ENCODE measurements around the gene KIF9. TPM values are rescaled to one million over a fixed set of nuclear protein-coding genes. Genes with fewer than 3 reads are reported as not detected.

Gene KIF9, protein sequence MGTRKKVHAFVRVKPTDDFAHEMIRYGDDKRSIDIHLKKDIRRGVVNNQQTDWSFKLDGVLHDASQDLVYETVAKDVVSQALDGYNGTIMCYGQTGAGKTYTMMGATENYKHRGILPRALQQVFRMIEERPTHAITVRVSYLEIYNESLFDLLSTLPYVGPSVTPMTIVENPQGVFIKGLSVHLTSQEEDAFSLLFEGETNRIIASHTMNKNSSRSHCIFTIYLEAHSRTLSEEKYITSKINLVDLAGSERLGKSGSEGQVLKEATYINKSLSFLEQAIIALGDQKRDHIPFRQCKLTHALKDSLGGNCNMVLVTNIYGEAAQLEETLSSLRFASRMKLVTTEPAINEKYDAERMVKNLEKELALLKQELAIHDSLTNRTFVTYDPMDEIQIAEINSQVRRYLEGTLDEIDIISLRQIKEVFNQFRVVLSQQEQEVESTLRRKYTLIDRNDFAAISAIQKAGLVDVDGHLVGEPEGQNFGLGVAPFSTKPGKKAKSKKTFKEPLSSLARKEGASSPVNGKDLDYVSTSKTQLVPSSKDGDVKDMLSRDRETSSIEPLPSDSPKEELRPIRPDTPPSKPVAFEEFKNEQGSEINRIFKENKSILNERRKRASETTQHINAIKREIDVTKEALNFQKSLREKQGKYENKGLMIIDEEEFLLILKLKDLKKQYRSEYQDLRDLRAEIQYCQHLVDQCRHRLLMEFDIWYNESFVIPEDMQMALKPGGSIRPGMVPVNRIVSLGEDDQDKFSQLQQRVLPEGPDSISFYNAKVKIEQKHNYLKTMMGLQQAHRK
- 10 to 100 TPM in 3 of 4 donors, 1 to 10 TPM in 1; 6.1 to 14.7 (median 12.0) TPM for total RNA-seq

DNA sequence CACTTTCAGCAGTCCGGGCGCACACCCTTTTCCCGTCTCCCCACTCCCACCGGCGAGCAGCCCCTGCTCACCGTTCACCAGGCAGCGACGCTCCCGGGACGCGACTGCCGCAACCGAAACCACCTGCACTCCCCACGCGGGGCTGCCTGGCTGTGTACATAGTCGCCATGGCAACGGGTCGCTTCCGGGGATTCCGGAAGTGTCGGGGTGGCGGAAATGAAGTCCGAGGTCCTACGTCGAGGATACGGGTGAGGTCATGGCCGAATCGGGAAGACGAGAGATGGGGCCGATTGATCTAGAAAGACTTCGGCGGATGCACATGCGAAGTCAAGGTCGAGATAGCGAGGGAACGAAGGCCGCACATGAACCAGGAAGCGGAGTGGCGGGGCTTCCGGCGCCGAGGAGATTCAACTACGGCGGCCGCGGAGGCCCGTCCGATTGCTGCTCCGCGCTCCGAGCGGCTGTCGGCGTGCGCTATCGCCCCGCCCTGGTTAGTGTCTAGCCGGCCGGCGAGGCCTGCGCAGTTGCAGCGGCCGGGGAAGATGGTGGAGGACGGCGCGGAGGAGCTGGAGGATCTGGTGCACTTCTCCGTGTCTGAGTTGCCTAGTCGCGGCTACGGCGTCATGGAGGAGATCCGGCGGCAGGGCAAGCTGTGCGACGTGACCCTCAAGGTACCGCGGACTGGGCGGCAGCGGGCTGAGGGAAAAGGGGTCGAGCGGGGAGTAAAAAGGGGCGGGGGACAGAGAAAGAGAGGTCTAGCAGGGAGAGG, at the start of gene KIF9, which contains the start of gene KLHL18:
Gene KIF9 (minus strand): TSS at position 376 of the 769 bp plus-strand sequence. CDS start 5,425 bp downstream, outside the sequence.
Gene KLHL18 (plus strand): TSS at position 521 of the 769 bp plus-strand sequence. CDS start 22 bp downstream, at position 543.
- TF ChIP-seq, protein P1, sequence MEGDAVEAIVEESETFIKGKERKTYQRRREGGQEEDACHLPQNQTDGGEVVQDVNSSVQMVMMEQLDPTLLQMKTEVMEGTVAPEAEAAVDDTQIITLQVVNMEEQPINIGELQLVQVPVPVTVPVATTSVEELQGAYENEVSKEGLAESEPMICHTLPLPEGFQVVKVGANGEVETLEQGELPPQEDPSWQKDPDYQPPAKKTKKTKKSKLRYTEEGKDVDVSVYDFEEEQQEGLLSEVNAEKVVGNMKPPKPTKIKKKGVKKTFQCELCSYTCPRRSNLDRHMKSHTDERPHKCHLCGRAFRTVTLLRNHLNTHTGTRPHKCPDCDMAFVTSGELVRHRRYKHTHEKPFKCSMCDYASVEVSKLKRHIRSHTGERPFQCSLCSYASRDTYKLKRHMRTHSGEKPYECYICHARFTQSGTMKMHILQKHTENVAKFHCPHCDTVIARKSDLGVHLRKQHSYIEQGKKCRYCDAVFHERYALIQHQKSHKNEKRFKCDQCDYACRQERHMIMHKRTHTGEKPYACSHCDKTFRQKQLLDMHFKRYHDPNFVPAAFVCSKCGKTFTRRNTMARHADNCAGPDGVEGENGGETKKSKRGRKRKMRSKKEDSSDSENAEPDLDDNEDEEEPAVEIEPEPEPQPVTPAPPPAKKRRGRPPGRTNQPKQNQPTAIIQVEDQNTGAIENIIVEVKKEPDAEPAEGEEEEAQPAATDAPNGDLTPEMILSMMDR (IDR thresholded peaks at IDR 0.05): peak in 1 of 3 donors; percentile 55
- no peak for TF ChIP-seq POLR2A (IDR thresholded peaks at IDR 0.05)
- WGBS, 2 donors: 0% methylated on average over 32 to 82 of the region's 82 CpGs
- intact Hi-C loops (cut with DNase I; ENCODE audit: low total_unique reads): no loop called here
- peak; percentile 91 to 98 for DNase-seq (ENCODE audit: low spot score in 2 of 2)
- H3K4me3 ChIP-seq (ENCODE audit: low read depth, poor library complexity, severe bottlenecking): peak within 1 kb of the TSS; percentile 85

DNA sequence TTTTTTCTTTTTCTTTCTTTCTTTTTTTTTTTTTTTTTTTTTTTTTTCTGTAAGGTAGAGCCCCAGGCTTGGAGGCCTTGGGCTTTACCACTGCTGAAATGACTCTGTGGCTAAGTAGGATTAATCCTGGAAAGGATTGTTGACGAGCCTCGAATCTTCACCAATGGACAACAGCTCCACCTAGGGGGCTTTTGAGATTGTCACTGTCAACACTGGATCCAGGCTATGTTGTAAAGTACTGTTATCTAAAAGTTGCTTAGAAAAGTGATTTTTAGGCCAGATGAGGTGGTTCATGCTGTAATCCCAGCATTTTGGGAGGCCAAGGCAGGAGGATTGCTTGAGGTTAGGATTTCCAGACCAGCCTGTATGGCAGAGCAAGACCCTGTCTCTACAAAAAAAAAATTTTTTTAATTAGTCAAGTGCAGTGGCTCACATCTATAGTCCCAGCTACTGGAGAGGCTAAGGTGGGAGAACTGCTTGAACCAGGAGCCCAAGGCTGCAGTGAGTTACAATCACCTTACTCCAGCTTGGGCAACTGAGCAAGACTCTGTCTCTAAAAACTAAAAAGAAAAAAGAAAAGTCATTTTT, 41.8 kb upstream of the KIF9 start:
- no peak overlapping the region for H3K4me3 ChIP-seq (ENCODE audit: low read depth, poor library complexity, severe bottlenecking)
- WGBS, 2 donors: 2 to 3% methylated on average over 2 of the region's 2 CpGs
- TF ChIP-seq, protein P1 (IDR thresholded peaks at IDR 0.05): no peak
- TF ChIP-seq POLR2A (IDR thresholded peaks at IDR 0.05): no peak
- intact Hi-C loops (cut with DNase I; ENCODE audit: low total_unique reads): loop anchor here (10.0 kb wide), 1 partner anchor 290 kb away; no protein-coding TSS in a partner anchor
- peak; percentile 35 to 57 for DNase-seq (ENCODE audit: low spot score in 2 of 2)

DNA sequence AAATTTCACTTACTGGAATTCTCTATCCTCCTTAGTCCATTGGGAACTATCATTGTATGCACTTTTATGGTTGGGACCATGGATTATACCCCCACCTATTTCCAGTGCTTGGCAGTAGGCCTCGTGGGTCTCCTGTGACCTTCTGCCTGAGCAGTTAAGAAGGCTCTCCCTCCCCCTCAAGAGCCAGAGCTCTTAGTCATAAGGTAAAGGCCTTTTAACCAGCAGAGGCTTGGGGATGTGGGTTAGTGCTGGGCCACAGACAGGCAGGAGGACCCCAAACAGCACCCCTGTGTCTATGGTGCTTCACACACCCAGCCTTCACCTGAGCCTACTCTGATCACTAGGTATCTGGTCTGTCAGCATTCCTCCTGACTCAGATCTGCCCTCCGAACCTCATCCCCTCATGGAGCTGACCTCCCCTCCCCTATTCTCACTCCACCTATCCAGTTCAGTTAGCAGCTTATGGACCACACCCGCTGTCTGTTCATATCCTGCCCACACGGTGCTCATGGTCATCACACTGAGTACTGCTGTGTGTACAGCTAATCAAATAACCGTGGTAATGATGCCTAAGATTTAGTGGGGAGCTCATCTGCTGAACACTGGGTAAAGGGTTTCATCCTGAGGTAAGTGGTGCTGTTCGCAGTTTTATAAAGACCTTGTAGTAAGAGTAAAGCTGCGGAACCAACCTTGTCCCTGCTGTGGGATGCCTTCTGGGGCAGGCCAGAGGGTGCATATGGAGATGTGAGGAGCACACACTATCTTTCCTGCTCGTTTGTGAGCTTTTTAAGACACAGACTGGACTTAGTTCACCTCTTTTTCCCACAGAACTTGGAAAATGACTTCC, 41.1 kb upstream of the KIF9 start:
- intact Hi-C loops (cut with DNase I; ENCODE audit: low total_unique reads): loop anchor here (10.0 kb wide), 1 partner anchor 289 kb away; no protein-coding TSS in a partner anchor
- DNase-seq (ENCODE audit: low spot score in 2 of 2): peak in 1 of 2 donors; percentile 46
- no peak for TF ChIP-seq POLR2A (IDR thresholded peaks at IDR 0.05)
- TF ChIP-seq, protein P1 (IDR thresholded peaks at IDR 0.05): no peak
- H3K4me3 ChIP-seq (ENCODE audit: low read depth, poor library complexity, severe bottlenecking): no peak overlapping the region
- WGBS, 2 donors: 76 to 77% methylated on average over 8 of the region's 8 CpGs

DNA sequence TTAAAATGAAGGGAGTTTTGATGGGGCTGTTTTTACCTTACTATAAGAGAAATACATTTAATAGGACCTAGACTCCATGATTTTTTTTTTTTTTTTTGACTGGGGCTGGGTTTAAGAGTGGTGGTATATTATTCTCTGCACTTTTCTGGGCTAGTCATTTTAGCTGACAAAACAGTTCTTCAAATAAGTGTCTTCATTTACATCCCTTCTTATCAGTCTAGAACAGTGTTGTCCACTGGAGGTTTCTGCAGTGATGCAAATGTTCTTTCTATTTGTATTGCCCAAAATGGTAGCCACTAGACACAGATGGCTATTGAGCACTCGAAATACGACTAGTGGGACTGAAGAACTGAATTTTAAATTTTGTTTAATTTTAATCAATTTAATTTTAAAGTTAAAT, 37.4 kb upstream of the KIF9 start:
- 47 to 50% methylated on average over 2 of the region's 2 CpGs for WGBS, 2 donors
- DNase-seq (ENCODE audit: low spot score in 2 of 2): no peak
- TF ChIP-seq POLR2A (IDR thresholded peaks at IDR 0.05): no peak
- TF ChIP-seq, protein P1 (IDR thresholded peaks at IDR 0.05): no peak
- intact Hi-C loops (cut with DNase I; ENCODE audit: low total_unique reads): loop anchor here (10.0 kb wide), 1 partner anchor 285 kb away; no protein-coding TSS in a partner anchor
- no peak overlapping the region for H3K4me3 ChIP-seq (ENCODE audit: low read depth, poor library complexity, severe bottlenecking)

Data from lower leg skin (tissue), 4 donors.